Effector memory CD8-positive, alpha-beta T cell (primary cell): ENCODE measurements around the gene DOK5.

Experiments
- ATAC-seq: fragments of 150-1000 bp; cut with Tn5 transposase; replicated peaks from 2 replicates; pipeline ENCODE4 v1.10.0; 2021; ENCODE audit warnings: mild to moderate bottlenecking, moderate library complexity
- DNase-seq, 3 experiments: peaks; one replicate each; pipeline ENCODE4 v3.0.0; 2021
- H3K27ac Mint-ChIP-seq, 2 donors: one replicate each; pipeline ENCODE4 v1.8.0; 2022; ENCODE audit warnings: mild to moderate bottlenecking in 2 of 2, mixed read lengths in 2 of 2, moderate library complexity in 2 of 2
- H3K27me3 Mint-ChIP-seq, 2 donors: one replicate each; pipeline ENCODE4 v1.8.0; 2022; ENCODE audit warnings: mixed read lengths in 2 of 2
- H3K36me3 Mint-ChIP-seq: one replicate; pipeline ENCODE4 v1.8.0; 2022; ENCODE audit warnings: mild to moderate bottlenecking, moderate library complexity, mixed read lengths; ENCODE audit not compliant: insufficient read depth
- H3K4me1 Mint-ChIP-seq, 2 donors: one replicate each; pipeline ENCODE4 v1.8.0; 2022; ENCODE audit warnings: low read depth in 2 of 2, mixed read lengths in 2 of 2
- H3K4me3 Mint-ChIP-seq, 2 donors: one replicate each; pipeline ENCODE4 v1.8.0; 2022; ENCODE audit warnings: mild to moderate bottlenecking in 2 of 2, mixed read lengths in 2 of 2, moderate library complexity in 2 of 2
- H3K9me3 Mint-ChIP-seq, 2 donors: one replicate each; pipeline ENCODE4 v1.8.0; 2022; ENCODE audit warnings: mixed read lengths in 2 of 2

Gene DOK5

DNA sequence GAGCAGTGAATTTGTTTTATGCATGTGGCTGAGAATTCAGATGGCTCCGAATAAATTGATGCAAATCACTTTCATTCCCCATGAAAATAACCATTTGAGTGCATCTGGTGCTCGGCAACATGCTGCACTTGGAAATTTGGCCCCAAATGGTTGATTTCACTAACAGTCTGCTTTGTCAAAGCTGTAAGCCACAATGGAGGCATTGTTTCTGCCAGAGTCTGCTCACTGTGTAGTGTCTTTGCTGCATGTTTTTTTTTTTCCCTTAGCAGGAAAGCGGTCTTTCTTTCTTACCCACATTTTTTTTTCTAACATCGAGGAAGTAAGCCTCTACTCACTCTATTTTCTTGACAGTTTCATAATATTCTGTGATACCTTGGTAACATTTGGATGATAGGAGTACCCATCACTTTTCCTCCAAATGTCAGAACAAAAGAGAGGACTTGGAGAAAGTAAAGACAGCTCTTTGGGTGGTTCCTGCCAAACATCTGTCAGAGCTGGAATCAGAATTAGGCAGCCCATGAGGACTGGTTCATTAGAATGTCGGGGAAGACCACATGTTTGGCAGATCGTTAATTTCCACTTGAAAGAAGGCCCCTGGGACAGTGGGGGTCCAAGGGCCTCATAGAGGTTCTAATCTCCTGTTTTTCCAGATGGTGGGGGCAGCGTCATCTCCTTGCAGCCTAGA, 149.5 kb downstream of the DOK5 start:
- H3K4me3 Mint-ChIP-seq: no peak overlapping the region
- H3K4me1 Mint-ChIP-seq: no peaks in the 10 kb centered on the region
- peaks cover 0 to 3% of the 10 kb centered on the region in 2 donors for H3K9me3 Mint-ChIP-seq
- ATAC-seq (no peak), DNase-seq (no peak)
- H3K27me3 Mint-ChIP-seq: peaks cover 3 to 8% of the 10 kb centered on the region in 2 donors
- no peak overlapping the region for H3K27ac Mint-ChIP-seq
- peaks cover 3% of the 10 kb centered on the region for H3K36me3 Mint-ChIP-seq

DNA sequence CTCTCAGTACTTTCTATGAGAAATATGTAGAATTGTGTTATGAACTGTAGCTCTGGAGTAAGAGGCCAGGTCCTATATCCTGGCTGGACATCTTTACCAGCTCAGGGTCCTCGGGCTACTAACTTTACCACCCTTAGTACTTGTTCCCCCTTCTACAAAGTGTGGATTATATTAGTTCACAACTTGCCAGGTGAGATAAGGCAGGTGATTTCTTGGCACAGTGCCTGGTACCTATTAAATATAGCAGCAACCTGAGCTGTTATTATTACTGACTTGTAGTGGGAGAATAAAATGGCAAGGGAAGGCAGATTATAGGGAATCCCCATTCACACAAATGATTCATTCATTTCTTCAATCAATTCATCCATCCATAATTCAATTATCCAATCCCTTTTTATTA, 150.1 kb downstream of the DOK5 start:
- H3K9me3 Mint-ChIP-seq: peaks cover 0 to 6% of the 10 kb centered on the region in 2 donors
- H3K4me1 Mint-ChIP-seq: no peaks in the 10 kb centered on the region
- peaks cover 7 to 8% of the 10 kb centered on the region in 2 donors for H3K27me3 Mint-ChIP-seq
- no peak overlapping the region for H3K4me3 Mint-ChIP-seq
- ATAC-seq: no peak
- no peak overlapping the region for H3K27ac Mint-ChIP-seq
- peaks cover 3% of the 10 kb centered on the region for H3K36me3 Mint-ChIP-seq
- DNase-seq: no peak

DNA sequence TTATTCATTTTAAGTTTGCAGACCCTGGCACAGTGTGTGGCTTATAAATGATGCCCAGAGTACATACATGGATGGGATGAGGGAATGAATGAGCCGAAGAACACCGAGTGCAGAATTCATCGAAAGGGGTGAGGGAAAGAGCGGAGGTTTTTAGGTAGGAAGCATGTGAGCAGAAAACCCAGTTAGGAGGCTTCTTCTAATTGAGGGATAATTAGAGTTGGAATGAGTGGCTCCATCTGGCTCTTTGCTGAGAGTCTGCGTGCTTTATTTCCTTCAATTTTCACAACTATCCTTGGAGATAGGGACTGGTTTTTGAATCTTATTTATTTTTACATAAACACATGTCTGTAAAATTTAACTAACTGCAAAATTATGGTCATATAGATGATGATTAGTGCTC, 150.7 kb downstream of the DOK5 start:
- no peak overlapping the region for H3K4me3 Mint-ChIP-seq
- no peaks in the 10 kb centered on the region for H3K4me1 Mint-ChIP-seq
- peaks cover 3% of the 10 kb centered on the region for H3K36me3 Mint-ChIP-seq
- ATAC-seq (no peak), DNase-seq (no peak)
- H3K9me3 Mint-ChIP-seq: peaks cover 0 to 6% of the 10 kb centered on the region in 2 donors
- no peak overlapping the region for H3K27ac Mint-ChIP-seq
- peaks cover 7 to 8% of the 10 kb centered on the region in 2 donors for H3K27me3 Mint-ChIP-seq

DNA sequence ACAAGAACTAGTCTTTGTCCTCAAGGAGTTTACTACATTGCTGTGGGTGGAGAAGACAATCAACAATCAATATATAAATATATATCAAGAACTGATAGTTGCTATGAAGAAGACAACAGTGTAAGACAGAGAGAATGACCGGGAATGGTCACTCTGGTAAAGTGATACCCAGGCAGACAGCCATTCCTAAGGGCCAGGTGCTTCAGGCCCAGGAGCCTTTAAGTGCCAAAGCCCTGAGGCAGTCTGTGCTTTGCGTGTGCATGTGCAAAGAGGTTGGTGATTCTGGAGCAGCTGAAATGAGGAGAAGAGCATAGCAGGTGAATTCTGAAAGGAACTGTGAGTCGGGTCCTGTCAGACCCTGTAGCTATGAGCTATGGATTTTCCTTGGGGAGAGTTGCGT, 154.2 kb downstream of the DOK5 start:
- DNase-seq: no peak
- H3K4me1 Mint-ChIP-seq: no peaks in the 10 kb centered on the region
- H3K4me3 Mint-ChIP-seq: no peak overlapping the region
- ATAC-seq: no peak
- no peaks in the 10 kb centered on the region for H3K36me3 Mint-ChIP-seq
- H3K9me3 Mint-ChIP-seq: peaks cover 0 to 6% of the 10 kb centered on the region in 2 donors
- H3K27ac Mint-ChIP-seq: no peak overlapping the region
- peaks cover 7 to 8% of the 10 kb centered on the region in 2 donors for H3K27me3 Mint-ChIP-seq

DNA sequence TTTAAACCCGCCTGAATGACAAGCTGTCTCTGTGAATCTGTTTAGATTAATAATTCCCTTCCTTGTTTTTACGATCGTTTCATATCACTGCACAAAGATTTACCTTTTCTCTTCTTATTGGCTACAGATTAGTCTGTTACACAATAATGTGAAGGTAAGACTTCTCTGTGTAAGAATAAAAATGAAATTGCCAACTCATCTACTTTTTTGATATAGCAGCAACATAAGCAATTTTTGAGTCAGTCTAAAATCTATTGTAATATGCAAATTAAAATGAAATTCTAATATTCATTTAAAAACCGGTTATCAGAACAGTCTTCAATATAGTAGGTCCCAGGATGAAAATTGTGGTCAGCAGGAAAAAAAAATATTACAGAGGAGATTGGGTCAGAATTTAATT, 155.2 kb downstream of the DOK5 start:
- Mint-ChIP-seq H3K36me3 (no peaks in the 10 kb centered on the region), H3K4me3 (no peak overlapping the region), H3K27ac (no peak overlapping the region), H3K9me3 (peaks cover 0 to 6% of the 10 kb centered on the region in 2 donors), H3K27me3 (peaks cover 7 to 8% of the 10 kb centered on the region in 2 donors), H3K4me1 (no peaks in the 10 kb centered on the region)
- no peak for ATAC-seq
- no peak for DNase-seq

DNA sequence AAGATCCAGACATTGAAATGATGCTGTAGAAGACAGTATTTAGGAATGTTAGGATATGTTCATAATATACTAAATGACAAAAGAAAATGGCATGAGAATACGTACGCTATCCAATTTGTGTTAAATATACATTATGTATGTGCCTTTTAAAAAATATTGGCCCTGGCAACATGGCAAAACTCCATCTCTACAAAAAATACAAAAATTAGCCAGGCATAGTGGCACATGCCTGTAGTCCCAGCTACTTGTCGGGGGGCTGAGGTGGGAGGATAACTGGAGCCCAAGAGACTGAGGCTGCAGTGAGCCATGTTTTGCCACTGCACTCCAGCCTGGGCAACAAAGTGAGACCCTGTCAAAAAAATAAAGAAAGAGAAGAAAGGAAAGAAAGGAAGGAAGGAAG, 155.7 kb downstream of the DOK5 start:
- ATAC-seq: no peak
- no peaks in the 10 kb centered on the region for H3K36me3 Mint-ChIP-seq

DNA sequence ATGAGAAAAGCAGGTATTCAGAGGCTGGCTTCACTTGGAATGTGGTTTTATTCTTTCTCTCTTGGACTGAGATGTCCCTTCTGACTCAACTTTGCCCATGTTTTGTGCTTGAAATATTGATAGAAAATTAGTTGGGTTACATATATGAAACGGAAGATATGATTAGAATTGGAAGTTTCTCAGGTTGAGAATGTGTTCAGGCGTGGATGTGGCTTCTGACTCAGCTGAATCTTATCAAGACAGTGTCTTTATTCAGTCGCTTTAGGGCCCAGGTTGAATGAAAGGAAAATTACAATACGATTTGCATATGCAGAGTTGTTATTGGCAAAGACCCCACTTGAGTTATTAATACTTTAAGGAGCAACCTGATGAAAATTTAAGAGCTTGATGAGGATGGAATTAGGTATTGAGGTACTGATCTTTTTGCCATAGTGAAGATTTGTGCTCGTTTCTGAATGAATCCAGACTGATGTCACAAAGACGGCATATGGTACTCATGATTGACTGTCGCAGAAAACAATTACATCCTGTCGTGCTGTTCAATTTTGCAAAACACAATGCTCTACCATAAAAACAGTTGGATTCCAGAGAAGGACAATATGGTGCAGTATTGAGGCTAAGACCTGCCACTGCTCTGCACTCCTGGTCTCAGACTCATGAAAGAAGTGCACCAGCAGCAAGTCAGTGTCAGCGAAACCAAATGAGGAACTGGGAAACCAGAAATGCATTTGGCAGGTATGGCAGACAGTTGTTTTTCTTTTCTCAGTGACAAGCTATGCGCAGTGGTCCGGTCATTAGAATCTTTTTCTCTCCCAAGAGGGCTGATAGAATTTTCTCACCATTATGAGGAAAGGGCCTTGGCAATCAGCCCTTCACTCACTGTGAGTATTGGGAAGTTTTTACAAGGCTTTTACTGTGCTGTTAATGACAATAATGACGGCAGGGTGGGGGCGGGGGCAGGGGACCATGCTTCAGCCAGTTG, 158.3 kb downstream of the DOK5 start:
- Mint-ChIP-seq H3K4me3 (no peak overlapping the region), H3K36me3 (no peaks in the 10 kb centered on the region), H3K9me3 (peaks cover 0 to 6% of the 10 kb centered on the region in 2 donors), H3K27ac (no peak overlapping the region), H3K27me3 (peaks cover 0 to 18% of the 10 kb centered on the region in 2 donors), H3K4me1 (no peaks in the 10 kb centered on the region)
- DNase-seq (no peak), ATAC-seq (no peak)

More for the DNA sequence above, 155.7 kb downstream of the DOK5 start:
- Mint-ChIP-seq H3K27ac (no peak overlapping the region), H3K9me3 (peaks cover 0 to 6% of the 10 kb centered on the region in 2 donors), H3K27me3 (peaks cover 7 to 8% of the 10 kb centered on the region in 2 donors), H3K4me3 (no peak overlapping the region), H3K4me1 (no peaks in the 10 kb centered on the region)
- DNase-seq: no peak

DNA sequence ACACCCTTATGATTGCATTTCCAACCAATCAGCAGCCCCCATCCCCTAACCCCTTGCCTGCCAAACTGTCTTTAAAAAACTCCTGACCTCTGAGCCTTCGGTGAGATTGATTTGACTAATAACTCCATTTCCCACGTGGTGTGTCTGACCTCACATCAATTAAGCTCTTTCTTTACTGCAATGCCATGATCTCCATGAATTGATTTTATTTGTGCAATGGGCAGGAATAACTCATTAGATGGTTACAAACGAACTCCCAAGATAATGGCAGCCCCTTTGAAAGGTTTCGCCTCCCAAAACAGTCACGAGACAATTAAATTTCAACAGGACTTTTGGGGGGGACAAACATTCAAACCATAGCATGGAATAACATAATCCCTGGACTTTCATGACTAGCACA, 161.2 kb downstream of the DOK5 start:
- no peaks in the 10 kb centered on the region for H3K36me3 Mint-ChIP-seq
- H3K4me1 Mint-ChIP-seq: no peaks in the 10 kb centered on the region
- ATAC-seq: no peak
- DNase-seq: no peak
- no peak overlapping the region for H3K27ac Mint-ChIP-seq
- H3K27me3 Mint-ChIP-seq: peaks cover 10 to 16% of the 10 kb centered on the region in 2 donors
- no peaks in the 10 kb centered on the region for H3K9me3 Mint-ChIP-seq
- no peak overlapping the region for H3K4me3 Mint-ChIP-seq

DNA sequence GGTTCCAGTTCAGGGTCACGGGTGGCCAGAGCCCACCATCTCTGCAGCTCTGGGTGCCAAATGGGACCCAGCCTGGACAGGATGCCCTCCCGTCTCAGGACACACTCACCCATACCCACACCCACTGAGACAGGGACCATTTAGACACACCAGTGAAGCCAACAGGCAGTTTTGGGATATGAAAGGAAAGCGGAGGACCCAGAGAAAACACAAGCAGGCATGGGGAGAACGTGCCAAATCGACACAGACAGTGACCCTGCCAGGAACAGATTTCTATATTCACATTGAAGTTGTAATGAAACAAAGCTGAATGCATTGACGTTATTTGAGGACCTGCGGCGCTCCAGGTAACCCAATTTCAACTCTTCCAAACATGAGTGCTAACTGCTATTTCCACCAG, 164.5 kb downstream of the DOK5 start:
- ATAC-seq: no peak
- H3K27me3 Mint-ChIP-seq: peaks cover 16 to 19% of the 10 kb centered on the region in 2 donors
- H3K4me1 Mint-ChIP-seq: no peaks in the 10 kb centered on the region
- no peak for DNase-seq
- no peak overlapping the region for H3K4me3 Mint-ChIP-seq
- no peaks in the 10 kb centered on the region for H3K36me3 Mint-ChIP-seq
- no peak overlapping the region for H3K27ac Mint-ChIP-seq
- H3K9me3 Mint-ChIP-seq: no peaks in the 10 kb centered on the region

DNA sequence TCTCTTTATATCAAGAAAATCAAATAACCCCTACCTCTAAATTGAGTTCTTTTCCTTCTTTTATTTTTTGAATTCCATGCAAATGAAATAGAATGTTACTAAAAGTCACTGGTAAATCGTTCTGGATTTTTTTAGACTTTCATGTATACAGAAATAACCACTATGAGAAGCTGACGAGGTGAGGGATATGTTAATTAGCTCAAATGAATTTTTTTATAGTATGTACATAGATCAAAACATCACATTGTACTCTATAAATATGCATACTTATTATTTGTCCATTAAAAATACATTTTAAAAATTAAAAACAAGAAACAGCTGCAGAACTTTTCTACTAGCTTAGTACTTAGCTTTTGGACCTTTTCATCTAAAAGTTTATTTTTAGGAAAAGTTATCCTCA, 165.4 kb downstream of the DOK5 start:
- Mint-ChIP-seq H3K36me3 (no peaks in the 10 kb centered on the region), H3K9me3 (no peaks in the 10 kb centered on the region), H3K27me3 (peaks cover 16 to 19% of the 10 kb centered on the region in 2 donors), H3K27ac (no peak overlapping the region), H3K4me1 (no peaks in the 10 kb centered on the region), H3K4me3 (no peak overlapping the region)
- ATAC-seq: no peak
- no peak for DNase-seq

DNA sequence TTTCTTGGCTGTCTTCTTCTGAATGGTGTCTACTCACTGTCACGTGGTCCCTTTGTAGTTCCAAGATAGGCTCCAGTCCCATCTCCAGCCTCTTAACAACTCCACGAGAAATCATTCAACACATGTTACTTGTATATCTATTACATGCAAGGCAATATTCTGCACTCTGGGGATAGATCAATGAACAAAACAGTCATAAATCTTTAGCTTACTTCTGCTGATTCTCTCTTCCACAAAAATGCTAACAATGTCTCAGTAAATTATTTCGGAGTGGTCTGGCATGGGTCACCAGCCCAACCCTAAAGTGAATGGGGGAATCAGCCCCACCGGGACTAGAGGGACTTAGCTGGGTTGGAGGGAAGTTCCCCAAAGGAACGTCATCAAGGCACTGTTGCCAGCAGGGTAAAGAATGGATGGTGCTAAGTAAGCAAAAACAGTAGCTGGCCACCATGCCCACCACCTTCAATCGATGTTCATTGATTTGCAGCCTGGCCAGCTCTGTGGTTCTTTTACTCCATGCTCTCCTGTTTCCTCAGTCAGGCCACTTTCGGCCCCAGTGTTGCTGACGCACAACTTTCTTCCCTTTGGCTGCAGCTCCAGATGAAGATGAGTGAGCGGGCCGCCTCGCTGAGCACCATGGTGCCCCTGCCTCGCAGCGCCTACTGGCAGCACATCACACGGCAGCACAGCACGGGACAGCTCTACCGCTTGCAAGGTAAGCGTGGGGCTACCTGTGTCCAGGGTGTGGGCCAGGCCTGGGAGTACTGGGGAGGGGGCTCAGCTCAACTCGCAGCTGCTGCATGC, 167.7 kb downstream of the DOK5 start:
- Mint-ChIP-seq H3K27ac (no peak overlapping the region), H3K27me3 (peaks cover 10 to 19% of the 10 kb centered on the region in 2 donors), H3K9me3 (no peaks in the 10 kb centered on the region), H3K4me1 (no peaks in the 10 kb centered on the region), H3K36me3 (no peaks in the 10 kb centered on the region), H3K4me3 (no peak overlapping the region)
- ATAC-seq (no peak), DNase-seq (no peak)

DNA sequence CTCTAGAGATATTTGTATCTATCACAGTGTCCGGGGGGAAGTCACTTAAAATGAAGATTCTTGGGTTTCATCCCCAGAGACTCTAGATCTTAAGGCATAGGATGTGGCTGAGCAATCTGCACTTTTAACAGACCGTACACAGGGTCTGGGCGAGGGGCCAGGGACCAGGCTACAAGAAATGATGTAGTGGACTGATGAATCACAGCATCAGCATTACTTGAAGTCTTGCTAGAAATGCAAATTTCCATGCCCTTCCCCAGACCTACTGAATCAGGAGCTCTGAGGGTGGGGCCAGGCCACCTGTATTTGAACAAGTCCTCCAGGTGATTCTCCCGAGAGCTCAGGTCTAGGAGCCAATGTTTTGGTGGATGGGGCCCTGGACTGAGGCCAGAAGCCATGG, 168.4 kb downstream of the DOK5 start:
- peaks cover 12 to 26% of the 10 kb centered on the region in 2 donors for H3K27me3 Mint-ChIP-seq
- no peaks in the 10 kb centered on the region for H3K36me3 Mint-ChIP-seq
- H3K4me3 Mint-ChIP-seq: no peak overlapping the region
- no peaks in the 10 kb centered on the region for H3K4me1 Mint-ChIP-seq
- no peak for DNase-seq
- no peak for ATAC-seq
- no peaks in the 10 kb centered on the region for H3K9me3 Mint-ChIP-seq
- no peak overlapping the region for H3K27ac Mint-ChIP-seq

DNA sequence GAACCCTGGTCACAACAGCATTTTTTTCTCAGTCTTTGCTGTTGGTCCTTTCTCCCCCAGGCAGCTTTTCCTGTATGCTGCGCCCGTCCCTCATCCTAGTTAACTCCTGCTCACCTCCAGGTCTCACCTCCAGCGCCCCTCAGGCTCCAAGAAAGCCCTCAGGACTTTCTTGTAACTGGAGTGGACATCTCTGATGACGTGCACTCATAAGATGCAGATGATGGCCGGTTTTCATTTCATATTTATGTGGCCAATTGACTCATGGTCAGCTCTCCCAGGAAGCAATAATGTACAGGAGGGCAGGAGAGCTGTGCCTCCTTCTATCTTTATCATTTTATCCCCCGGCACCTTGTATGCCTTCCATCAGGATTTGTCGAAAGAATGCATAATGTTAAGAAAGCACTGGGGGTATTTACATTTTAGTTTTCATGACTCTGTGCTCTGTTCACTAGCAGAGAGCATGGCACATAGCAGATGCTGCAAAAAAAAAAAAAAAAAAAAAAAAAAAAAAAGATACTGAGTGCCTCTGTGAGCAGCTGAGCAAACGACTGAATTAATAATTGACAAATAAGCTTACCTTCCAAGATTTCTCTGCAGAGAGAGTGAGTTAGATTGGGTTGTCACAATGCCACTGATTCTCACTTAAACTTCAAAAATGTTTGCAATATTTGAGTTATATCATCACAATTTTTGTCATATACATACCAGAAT, 170.2 kb downstream of the DOK5 start:
- Mint-ChIP-seq H3K4me1 (no peaks in the 10 kb centered on the region), H3K36me3 (no peaks in the 10 kb centered on the region), H3K4me3 (no peak overlapping the region), H3K27ac (no peak overlapping the region), H3K27me3 (peaks cover 6 to 20% of the 10 kb centered on the region in 2 donors), H3K9me3 (no peaks in the 10 kb centered on the region)
- ATAC-seq (no peak), DNase-seq (no peak)
